ENCODE data around the gene MTFP1.

- TF ChIP-seq CTCF (conservative IDR thresholded peaks at IDR 0.05; ENCODE audit: low read depth, low read length) (no peak), EZH2 (IDR thresholded peaks at IDR 0.05; ENCODE audit: low read length, unreplicated experiment) (no peak)
These were observed 3.7 kb upstream of the MTFP1 start for GRCh38 chr22:30421695-30422480.

All from PC-3 (cell line).